ENCODE measurements around the gene PRKCQ.
A peak's percentile ranks its signal among the peaks of the same experiment; 100 is the strongest.
"Not testable (repeated sequence)": the region's sequence is repeated elsewhere in the genome, so short reads cannot be mapped to it uniquely, and the experiment has no call there.

PRKCQ gene

GRCh38 chr10:6478722-6479121, 101.4 kb downstream of the PRKCQ start:
- no peak for TF ChIP-seq CTCF (IDR thresholded peaks at IDR 0.05; ENCODE audit: insufficient read depth, low read length, poor library complexity, severe bottlenecking)
- Histone ChIP-seq H3K4me3 (replicated peaks; ENCODE audit: low read depth, low read length) (no peak overlapping the region), H3K27me3 (replicated peaks; ENCODE audit: control insufficient read depth, insufficient read depth, low read length) (no peaks in the 10 kb centered on the region), H3K36me3 (ENCODE audit: control insufficient read depth, insufficient read depth, low read length) (no peaks in the 10 kb centered on the region)
- no peak for DNase-seq (ENCODE audit: extremely low read depth, insufficient read length)

- no peak overlapping the region for H3K4me3 ChIP-seq (replicated peaks; ENCODE audit: low read depth, low read length)
- no peak for DNase-seq (ENCODE audit: extremely low read depth, insufficient read length)
- no peak for TF ChIP-seq CTCF (IDR thresholded peaks at IDR 0.05; ENCODE audit: insufficient read depth, low read length, poor library complexity, severe bottlenecking)
- H3K27me3 ChIP-seq (replicated peaks; ENCODE audit: control insufficient read depth, insufficient read depth, low read length): no peaks in the 10 kb centered on the region
- no peaks in the 10 kb centered on the region for H3K36me3 ChIP-seq (ENCODE audit: control insufficient read depth, insufficient read depth, low read length)
These were observed 103.1 kb downstream of the PRKCQ start for GRCh38 chr10:6476989-6477388.

GRCh38 chr10:6474871-6475270, 105.2 kb downstream of the PRKCQ start:
- Histone ChIP-seq H3K4me3 (replicated peaks; ENCODE audit: low read depth, low read length) (no peak overlapping the region), H3K36me3 (ENCODE audit: control insufficient read depth, insufficient read depth, low read length) (no peaks in the 10 kb centered on the region), H3K27me3 (replicated peaks; ENCODE audit: control insufficient read depth, insufficient read depth, low read length) (no peaks in the 10 kb centered on the region)
- TF ChIP-seq CTCF (IDR thresholded peaks at IDR 0.05; ENCODE audit: insufficient read depth, low read length, poor library complexity, severe bottlenecking): no peak
- DNase-seq (ENCODE audit: extremely low read depth, insufficient read length): no peak

- DNase-seq (ENCODE audit: extremely low read depth, insufficient read length): peak; percentile 30
- Histone ChIP-seq H3K36me3 (ENCODE audit: control insufficient read depth, insufficient read depth, low read length) (no peaks in the 10 kb centered on the region), H3K27me3 (replicated peaks; ENCODE audit: control insufficient read depth, insufficient read depth, low read length) (no peaks in the 10 kb centered on the region), H3K4me3 (replicated peaks; ENCODE audit: low read depth, low read length) (no peak overlapping the region)
- no peak for TF ChIP-seq CTCF (IDR thresholded peaks at IDR 0.05; ENCODE audit: insufficient read depth, low read length, poor library complexity, severe bottlenecking)
These were observed 106.1 kb downstream of the PRKCQ start for GRCh38 chr10:6473901-6474370.

- TF ChIP-seq CTCF (IDR thresholded peaks at IDR 0.05; ENCODE audit: insufficient read depth, low read length, poor library complexity, severe bottlenecking): no peak
- no peak for DNase-seq (ENCODE audit: extremely low read depth, insufficient read length)
- Histone ChIP-seq H3K36me3 (ENCODE audit: control insufficient read depth, insufficient read depth, low read length) (no peaks in the 10 kb centered on the region), H3K27me3 (replicated peaks; ENCODE audit: control insufficient read depth, insufficient read depth, low read length) (no peaks in the 10 kb centered on the region), H3K4me3 (replicated peaks; ENCODE audit: low read depth, low read length) (no peak overlapping the region)
These were observed 106.6 kb downstream of the PRKCQ start for GRCh38 chr10:6473430-6473829.

- not testable (repeated sequence) for H3K4me3 ChIP-seq (replicated peaks; ENCODE audit: low read depth, low read length); DNase-seq (ENCODE audit: extremely low read depth, insufficient read length); H3K27me3 ChIP-seq (replicated peaks; ENCODE audit: control insufficient read depth, insufficient read depth, low read length); H3K36me3 ChIP-seq (ENCODE audit: control insufficient read depth, insufficient read depth, low read length)
These were observed 107.4 kb downstream of the PRKCQ start for GRCh38 chr10:6472710-6473005.
